HuH-7.5 (cell line): ENCODE results near the gene TUBB2B.
"Not testable (repeated sequence)": the region's sequence is repeated elsewhere in the genome, so short reads cannot be mapped to it uniquely, and the experiment has no call there.

Source experiments
- DNase-seq: peaks from one replicate; pipeline ENCODE4 v3.0.0; 2011; ENCODE audit warnings: low spot score

TUBB2B gene

GRCh38 chr6:3186974-3187382 is 40.5 kb downstream of the TUBB2B start:
- DNase-seq: no peak

- no peak for DNase-seq
Measured at GRCh38 chr6:3183066-3183465, 44.4 kb downstream of the TUBB2B start.

DNA sequence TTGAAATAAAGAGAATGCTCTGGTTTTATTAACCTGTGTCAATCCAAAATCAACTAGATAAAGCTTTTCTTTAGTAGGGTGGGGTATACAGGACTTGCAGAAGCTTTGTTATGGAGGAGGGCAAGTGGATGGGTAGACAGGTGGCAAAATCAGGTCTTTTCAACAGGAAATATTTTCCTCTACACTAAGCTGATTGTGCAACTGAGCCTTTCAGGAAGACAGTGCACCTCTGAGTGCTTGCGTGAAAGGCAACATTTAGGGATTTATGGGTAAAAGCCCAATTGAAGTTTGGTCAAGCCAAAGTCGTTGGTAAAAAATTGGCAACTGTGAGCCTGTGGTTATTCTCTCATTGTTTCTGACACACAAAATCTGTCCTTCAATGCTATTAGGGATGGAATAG is 46.3 kb downstream of the TUBB2B start:
- DNase-seq: no peak

DNA sequence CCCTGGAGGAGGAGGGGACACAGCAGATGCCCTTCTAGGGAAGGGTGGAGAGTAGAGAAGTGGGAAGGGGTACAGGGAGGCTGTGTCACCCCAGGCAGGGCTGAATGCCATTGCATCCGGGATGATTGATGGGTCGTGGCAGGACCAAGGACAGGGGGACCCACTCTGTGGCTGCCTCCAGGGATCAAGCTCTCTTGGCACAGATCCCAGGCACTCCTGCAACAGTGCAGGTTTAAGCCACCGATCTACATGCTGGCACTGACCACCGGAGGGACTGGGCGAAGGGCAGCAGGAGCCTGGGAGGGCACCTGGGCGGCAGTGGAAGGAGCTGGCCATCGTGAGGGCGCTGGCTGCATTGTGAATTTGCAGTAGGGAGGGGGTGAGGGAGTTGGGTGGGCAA is 47.5 kb downstream of the TUBB2B start:
- DNase-seq: not testable (repeated sequence)

DNA sequence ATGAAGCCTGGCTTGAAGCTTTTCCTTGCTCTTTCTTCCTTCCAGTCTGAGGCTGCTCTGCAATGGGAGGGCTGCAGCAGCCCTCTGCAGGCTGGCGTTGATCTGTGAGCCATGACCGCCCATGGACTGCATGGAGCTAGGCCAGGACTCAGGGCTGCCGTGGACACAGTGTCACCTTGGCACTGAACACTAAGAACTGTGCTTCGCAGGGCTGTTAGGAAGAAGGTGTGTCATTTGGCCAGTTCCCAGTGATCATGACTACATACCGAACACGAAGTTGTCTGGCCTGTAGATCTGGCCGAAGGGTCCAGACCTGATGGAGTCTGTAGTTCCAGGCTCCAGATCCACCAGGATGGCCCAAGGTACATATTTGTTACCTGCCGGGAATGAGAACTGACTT is 48.8 kb downstream of the TUBB2B start:
- DNase-seq: not testable (repeated sequence)

GRCh38 chr6:3176562-3177355 is 50.7 kb downstream of the TUBB2B start:
- DNase-seq: no peak

DNA sequence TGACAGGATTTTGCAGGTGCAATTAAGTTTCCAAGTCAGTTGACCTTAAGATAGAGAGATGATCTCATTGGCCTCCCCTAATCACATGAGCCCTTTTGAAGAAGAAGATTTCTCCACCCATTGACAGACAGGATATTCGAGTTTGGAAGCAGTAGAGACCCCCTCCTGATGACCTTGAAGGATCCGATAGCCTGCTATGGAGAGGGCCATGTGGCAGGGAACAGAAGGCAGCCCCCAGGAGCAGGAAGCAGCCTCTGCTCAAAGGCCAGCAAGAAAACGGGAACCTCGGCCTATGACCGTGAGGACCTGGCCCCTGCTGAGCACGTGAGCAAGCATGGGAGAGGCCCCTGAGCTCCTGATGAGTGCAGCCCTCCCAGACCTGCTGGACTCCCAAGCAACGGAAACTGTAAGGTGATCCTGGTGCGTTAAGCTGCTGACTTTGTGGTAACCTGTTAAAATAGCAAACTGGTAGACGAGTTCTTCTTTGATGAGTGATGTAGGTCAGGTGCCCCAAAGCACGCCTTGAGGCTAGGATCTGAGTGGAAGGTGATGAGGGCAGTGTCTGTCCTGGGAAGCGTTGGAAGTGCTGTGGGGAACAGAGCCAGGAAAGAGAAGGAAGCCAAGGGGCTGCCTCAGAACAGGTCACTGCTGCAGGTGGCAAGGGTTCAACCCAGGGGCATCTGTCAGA is 51.6 kb downstream of the TUBB2B start:
- DNase-seq: no peak
